Measurements from ENCODE around the gene OR4C45. TPM values are rescaled to one million over a fixed set of nuclear protein-coding genes. Genes with fewer than 3 reads are reported as not detected.

Gene OR4C45
- total and polyA plus RNA-seq, 2 of the 4 experiments (the other 2 are of a cell fraction): not detected

- CTCF ChIA-PET: no interaction called here
- POLR2A ChIA-PET (ENCODE audit: unreplicated experiment): no interaction called here
- BruUV-seq (replicated peaks): no TSS peak
These were observed 37.1 kb upstream of the OR4C45 start for GRCh38 chr11:49995565-49995964.

More at GRCh38 chr11:49995565-49995964, 37.1 kb upstream of the OR4C45 start:
- Histone ChIP-seq H2BK15ac (ENCODE audit: low read depth, low read length) (no peak overlapping the region), H3K4me1 (ENCODE audit: control insufficient read depth, insufficient read depth, low read length) (no peaks in the 10 kb centered on the region), H2BK5ac (ENCODE audit: low read depth, low read length, poor library complexity, severe bottlenecking) (no peak overlapping the region), H3K27ac (ENCODE audit: insufficient read depth, low read length) (no peak overlapping the region), H3K4ac (ENCODE audit: low read depth, low read length) (no peak overlapping the region), H3K9me3 (ENCODE audit: control insufficient read depth, insufficient read depth, low read length) (peaks cover 5% of the 10 kb centered on the region), H3K9me1 (ENCODE audit: insufficient read depth, low read length) (no peaks in the 10 kb centered on the region), H4K5ac (ENCODE audit: low read depth, low read length) (no peak overlapping the region), H3K79me1 (ENCODE audit: low read depth in 1 of 2, low read length in 2 of 2) (no peaks in the 10 kb centered on the region), H2AK9ac (replicated peaks; ENCODE audit: low read depth, low read length, poor library complexity) (no peak overlapping the region), H2BK120ac (ENCODE audit: low read depth, low read length) (no peak overlapping the region), H4K20me1 (ENCODE audit: insufficient read depth, low read length) (no peaks in the 10 kb centered on the region), H3K4me2 (ENCODE audit: low read depth, low read length) (no peak overlapping the region), H3K9ac (ENCODE audit: low read depth, low read length) (no peak overlapping the region), H3K23ac (ENCODE audit: low read depth, low read length) (no peak overlapping the region), H2AFZ (replicated peaks; ENCODE audit: low read length, poor library complexity) (no peak overlapping the region), H4K8ac (ENCODE audit: low read depth in 2 of 2, low read length in 2 of 2) (no peak overlapping the region), H2AK5ac (ENCODE audit: low read depth, low read length) (no peak overlapping the region), H3K4me3 (ENCODE audit: insufficient read depth, low read depth, low read length) (no peak overlapping the region), H3K36me3 (ENCODE audit: control insufficient read depth, insufficient read depth, low read length) (no peaks in the 10 kb centered on the region), H2BK20ac (ENCODE audit: low read depth, low read length) (no peak overlapping the region), H3K27me3 (ENCODE audit: control insufficient read depth, insufficient read depth, low read length) (no peaks in the 10 kb centered on the region), H3K56ac (ENCODE audit: extremely low read depth, insufficient read depth, low read length) (no peak overlapping the region), H3K14ac (replicated peaks; ENCODE audit: low read depth, low read length) (no peak overlapping the region), H4K91ac (ENCODE audit: insufficient read depth, low read depth, low read length) (no peak overlapping the region), H3K18ac (ENCODE audit: low read depth, low read length) (no peak overlapping the region)
- ATAC-seq (ENCODE audit: low read depth) (no peak), DNase-seq (peak; percentile 50)
- TF ChIP-seq CEBPB (IDR thresholded peaks at IDR 0.05; ENCODE audit: low read depth, low read length) (no peak), FOS (IDR thresholded peaks at IDR 0.05; ENCODE audit: low read depth, low read length) (no peak), RAD21 (IDR thresholded peaks at IDR 0.05; ENCODE audit: low read length) (peak; percentile 48), MXI1 (IDR thresholded peaks at IDR 0.05; ENCODE audit: borderline replicate concordance, low read depth, low read length) (no peak), CTCF (conservative IDR thresholded peaks at IDR 0.05; ENCODE audit: low read depth, low read length) (peak; percentile 39), ELK1 (IDR thresholded peaks at IDR 0.05; ENCODE audit: borderline replicate concordance, low read depth, low read length) (no peak), CHD1 (IDR thresholded peaks at IDR 0.05; ENCODE audit: low read depth, low read length) (no peak), MAFK (IDR thresholded peaks at IDR 0.05; ENCODE audit: low read depth, low read length) (no peak)
- dilution Hi-C loops (cut with HindIII; ENCODE audit: low sequenced_read_pairs, unreplicated experiment): no loop called here
- in situ Hi-C loops (cut with MboI; ENCODE audit: low sequenced_read_pairs): no loop called here
- WGBS, 2 experiments (ENCODE audit: extremely low coverage in 2 of 2, insufficient read length in 1 of 2): no CpG with 5 or more reads among the region's 6 CpGs
- intact Hi-C loops (cut with micrococcal nuclease): loop anchor here (5.0 kb wide), 1 partner anchor 1823 kb away; no protein-coding TSS in a partner anchor
